ENCODE results near the gene PITPNB. TPM values are rescaled to one million over a fixed set of nuclear protein-coding genes. Genes with fewer than 3 reads are reported as not detected.
A peak's percentile ranks its signal among the peaks of the same experiment; 100 is the strongest.

The PITPNB gene
- total RNA-seq, 1 experiment from 2014 or later, result 20.8 TPM

DNA sequence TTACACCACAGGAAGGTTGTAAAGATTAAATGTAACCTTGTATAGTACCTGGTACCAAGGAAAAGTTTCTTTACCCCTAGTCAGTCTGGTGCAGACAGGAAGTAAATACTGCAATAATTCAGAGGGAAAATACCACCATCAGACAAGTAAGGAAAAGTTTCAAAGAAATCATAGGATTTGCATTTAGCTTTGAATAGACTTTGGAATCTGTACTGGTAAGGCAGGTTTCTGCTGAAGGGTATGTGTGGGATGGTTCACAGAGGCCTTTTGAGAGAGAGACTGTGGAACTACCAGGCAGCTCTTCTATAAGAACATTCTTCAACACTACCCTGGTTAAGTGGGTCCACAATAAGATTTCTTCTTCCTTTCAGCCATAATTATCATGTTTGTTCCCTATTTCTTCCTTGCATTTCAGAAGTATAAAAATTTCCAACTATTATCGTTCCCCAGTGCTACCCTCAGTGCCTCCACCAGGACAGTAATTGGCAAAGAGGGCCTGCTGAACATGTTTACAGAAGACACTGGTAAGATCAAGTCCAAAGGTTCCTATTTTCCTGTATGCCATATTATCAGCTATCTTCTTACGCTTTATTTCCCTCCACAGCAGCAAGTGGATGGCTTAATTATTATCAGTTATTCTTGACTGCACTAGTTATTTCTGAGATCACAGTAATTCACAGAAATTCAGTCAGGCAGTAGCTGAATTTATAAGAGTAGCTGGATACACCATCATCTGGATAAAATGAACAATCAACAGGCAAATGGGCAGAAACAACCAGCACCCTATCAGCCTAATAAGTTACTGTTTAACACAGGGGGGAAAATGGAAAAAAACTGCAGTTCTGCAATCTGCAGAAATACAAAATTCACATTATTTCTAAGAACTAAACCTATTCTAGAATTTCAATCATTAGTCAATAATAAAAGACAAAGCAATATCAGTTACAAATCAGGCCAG lies 48.5 kb downstream of the PITPNB start:
- DNase-seq (ENCODE audit: low read depth, low spot score), result no peak
- in situ Hi-C loops (cut with HindIII; ENCODE audit: low pct_unique_long_range_greater_than_20kb, low sequenced_read_pairs), result no loop called here

DNA sequence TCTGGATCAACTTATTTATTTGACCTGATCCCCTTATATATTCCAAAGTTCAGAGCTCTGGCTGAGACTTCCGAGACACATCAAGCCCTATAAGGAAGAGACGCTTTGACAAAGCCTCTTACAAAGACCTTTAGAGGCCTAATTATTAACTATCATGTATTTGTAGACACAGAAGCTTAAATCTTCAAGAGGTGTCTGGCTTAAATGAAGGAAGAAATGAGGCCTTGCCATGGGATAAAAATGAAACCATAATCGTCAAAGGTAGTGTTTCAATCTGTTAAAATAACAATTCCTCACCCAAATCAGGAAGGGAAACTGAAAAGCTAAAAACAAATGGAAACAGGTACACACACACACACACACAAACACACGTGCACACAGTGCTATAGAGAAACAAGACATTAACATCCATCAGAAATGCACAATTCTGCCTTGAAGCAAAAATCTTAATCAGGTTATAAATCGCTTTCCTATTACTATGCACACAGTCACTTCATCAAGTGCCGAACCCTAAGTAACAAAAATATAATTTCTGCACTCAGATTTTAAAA lies 50.2 kb downstream of the PITPNB start:
- DNase-seq (ENCODE audit: low read depth, low spot score), result no peak
- in situ Hi-C loops (cut with HindIII; ENCODE audit: low pct_unique_long_range_greater_than_20kb, low sequenced_read_pairs), result no loop called here

DNA sequence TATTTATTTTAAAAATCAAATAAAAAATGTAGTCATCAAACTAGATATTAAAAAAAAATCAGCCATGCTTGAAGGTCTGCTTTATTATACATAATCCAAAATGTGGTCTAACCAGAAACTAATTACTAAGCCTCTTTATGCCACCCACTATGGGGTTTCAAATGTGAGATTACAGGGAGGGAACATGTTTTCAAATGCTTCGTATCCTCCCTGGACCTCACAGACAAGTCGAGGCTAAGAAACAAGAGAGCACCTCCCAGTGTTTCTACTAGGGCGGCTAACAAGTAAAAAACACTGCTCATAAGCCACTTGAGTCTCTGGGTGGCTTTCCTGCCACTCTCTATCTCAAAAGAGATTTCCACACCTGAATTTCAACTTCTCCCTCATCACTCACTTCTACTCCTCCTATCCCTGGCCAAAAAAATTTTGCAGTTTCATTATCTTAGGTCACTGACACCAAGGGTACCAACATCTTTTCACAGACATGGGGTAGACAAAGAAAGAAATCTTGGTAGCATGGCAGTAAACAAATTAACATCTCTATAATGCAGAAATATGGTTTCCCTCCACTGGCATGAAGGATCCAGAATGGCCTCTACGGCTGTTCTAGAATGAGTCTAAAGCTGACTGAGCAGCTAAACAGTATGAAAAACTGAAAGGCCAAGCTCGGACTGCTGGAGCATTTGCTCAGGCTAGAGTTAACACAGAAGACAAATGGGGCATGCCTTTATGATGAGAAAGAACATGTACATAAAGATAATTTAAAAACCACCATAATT lies 50.9 kb downstream of the PITPNB start:
- DNase-seq (ENCODE audit: low read depth, low spot score), result no peak
- in situ Hi-C loops (cut with HindIII; ENCODE audit: low pct_unique_long_range_greater_than_20kb, low sequenced_read_pairs), result no loop called here

DNA sequence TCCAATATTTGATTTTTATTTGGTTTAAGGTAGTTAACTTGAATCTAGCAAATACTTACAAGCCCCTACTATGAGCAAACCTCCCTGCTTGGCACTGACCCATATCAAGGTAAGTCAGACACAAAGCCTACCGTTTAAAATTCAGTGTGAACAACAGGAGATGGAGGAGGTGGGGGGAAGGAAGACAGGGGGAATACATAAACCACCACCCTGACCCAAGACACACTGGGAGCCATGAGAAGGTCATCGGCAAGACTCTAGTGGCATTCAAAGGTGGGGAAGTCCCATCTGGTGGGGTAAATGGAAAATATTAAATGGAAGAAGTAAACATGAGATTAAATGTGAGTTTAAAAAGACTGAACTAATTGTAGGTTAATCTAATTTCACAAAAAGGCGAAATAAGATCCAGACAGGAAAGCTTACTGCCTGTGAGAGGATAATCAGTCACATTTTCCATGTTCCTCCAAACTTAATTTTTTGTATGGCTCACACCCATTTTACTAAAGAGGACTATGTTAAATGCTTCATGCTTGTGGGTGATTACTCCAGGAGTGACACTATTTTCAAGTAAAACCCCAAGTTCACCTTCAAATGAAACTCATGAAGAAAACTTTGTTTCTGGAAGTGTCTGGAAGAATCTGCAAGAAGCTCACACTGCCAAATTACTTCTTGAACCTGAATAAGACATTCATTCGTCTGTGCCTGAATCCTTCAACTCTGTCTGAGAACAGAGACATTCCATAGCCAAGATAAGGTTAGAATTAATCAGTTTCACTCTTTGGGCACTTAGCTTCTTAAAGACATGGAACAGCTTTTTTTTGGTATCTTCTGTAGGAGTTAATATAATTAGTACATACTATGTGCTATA lies 51.7 kb downstream of the PITPNB start:
- DNase-seq (ENCODE audit: low read depth, low spot score), result no peak

DNA sequence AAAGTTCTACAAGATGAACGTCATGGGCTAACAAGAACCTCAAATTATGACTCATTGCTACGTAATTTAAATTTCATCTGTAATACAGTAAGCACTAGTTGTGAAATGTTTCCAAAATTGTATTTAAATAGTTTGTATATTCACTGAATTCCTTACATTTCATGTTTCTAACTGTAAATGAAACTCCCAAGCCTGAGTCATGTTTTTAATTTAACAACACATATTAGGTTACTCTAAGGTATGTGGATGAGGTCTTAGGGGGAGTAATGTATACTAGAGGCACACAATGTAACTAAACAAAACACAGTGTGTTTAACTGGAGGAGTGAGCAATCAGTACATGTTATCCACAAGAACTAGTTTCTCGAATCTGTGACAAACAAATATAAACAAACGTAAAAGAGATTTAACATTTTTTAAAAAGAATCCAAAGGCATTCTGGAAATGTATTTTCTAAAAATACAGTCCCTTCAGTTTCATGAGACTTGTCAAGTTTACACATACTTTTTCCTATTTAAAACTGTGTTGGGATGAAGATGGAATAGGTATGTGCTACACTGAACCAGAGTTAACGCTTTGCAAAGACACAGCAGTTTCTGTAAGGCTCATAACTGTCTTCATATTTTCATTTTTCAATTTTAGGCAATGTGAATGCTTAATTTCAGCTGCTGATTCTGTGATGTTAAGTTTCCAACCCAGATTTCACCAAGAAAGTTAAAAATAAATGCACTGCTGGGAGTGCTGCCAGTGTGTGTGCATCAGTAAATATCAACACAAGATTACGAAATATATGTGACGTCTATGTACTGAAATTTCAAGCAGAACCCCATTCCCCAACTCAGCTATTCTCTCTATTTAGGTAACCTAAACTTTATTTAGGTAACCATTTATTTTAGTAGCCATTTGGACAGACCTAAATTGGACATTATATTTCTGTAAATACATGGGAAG lies 52.6 kb downstream of the PITPNB start:
- DNase-seq (ENCODE audit: low read depth, low spot score), result no peak
- in situ Hi-C loops (cut with HindIII; ENCODE audit: low pct_unique_long_range_greater_than_20kb, low sequenced_read_pairs), result no loop called here

More for the DNA sequence above, 51.7 kb downstream of the PITPNB start:
- in situ Hi-C loops (cut with HindIII; ENCODE audit: low pct_unique_long_range_greater_than_20kb, low sequenced_read_pairs), result no loop called here

DNA sequence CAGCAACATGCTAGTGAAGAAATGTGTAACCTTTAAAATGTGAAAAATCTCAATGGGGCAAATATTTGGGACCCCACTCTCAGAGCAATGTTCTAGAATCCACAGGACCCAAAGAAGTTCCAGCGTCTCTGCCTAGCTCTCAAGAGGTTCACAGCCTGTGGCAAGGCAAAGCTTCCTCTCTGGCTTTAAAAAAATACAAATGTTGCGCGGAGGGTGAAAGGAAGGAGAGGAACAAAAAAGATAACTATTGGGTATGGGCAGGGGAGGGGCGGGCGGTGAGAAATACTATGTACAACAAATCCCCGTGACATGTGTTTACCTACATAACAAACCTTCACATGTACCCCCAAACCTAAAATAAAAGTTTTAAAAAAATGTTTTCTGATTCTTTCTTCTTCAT lies 53.6 kb downstream of the PITPNB start:
- in situ Hi-C loops (cut with HindIII; ENCODE audit: low pct_unique_long_range_greater_than_20kb, low sequenced_read_pairs), result no loop called here

DNA sequence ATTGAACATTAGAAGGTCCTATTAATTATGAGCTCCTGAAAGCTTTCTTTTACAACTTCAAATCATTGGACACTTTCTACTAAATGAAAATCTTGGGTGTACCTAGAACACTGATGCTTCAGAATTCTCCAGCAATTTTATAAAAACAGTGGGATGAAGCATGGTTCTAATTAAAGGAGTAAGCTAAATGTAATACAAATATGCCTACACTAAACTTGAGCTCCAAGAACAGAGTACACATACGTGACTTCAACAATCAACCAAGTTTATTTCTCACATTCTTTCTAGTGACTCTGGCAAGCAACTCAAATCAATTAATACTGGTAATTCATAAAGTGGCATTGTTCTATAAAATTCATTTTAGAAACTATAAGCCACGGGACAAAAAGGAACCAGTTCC lies 55.5 kb downstream of the PITPNB start:
- in situ Hi-C loops (cut with HindIII; ENCODE audit: low pct_unique_long_range_greater_than_20kb, low sequenced_read_pairs), result no loop called here

More for the DNA sequence above, 53.6 kb downstream of the PITPNB start:
- DNase-seq (ENCODE audit: low read depth, low spot score), result no peak

DNA sequence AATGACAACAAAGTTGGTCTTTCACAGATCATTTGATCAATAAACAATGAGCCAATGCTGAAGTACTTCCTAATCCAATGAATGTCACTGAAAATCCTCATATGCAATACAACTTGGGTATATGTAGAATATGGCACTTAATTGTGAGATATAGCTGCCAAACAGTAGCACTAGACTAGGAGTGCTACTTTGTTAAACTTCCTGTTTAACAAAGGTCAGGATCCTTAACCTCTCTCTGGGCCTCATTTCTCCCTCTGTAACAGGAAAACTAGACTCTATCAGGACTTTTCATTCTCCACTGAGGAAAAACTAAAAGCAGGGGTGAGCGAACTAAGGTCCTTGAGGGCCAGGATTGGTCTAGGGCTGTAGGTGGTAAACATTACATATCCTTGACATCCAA lies 56.1 kb downstream of the PITPNB start:
- DNase-seq (ENCODE audit: low read depth, low spot score), result no peak
- in situ Hi-C loops (cut with HindIII; ENCODE audit: low pct_unique_long_range_greater_than_20kb, low sequenced_read_pairs), result no loop called here

More for the DNA sequence above, 55.5 kb downstream of the PITPNB start:
- DNase-seq (ENCODE audit: low read depth, low spot score), result no peak

DNA sequence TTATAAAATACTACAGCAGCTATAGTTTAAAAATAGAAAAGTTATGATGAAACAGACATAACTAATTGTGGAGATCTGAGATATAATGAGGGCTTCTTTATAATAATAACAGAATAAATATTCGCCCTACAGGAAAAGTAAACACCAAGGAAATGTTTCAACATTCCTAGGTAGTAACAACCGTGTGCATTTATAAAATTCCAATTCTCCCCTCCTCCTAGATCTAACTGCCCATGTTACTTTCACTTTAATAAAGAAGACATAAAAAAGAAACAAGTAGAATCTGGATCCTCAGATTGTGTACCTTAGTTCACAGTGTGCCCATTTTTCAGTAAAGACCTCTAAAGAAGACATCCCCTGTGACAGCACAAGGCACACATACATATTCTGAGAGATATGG lies 59.7 kb downstream of the PITPNB start:
- no peak for DNase-seq (ENCODE audit: low read depth, low spot score)
- in situ Hi-C loops (cut with HindIII; ENCODE audit: low pct_unique_long_range_greater_than_20kb, low sequenced_read_pairs), result no loop called here

DNA sequence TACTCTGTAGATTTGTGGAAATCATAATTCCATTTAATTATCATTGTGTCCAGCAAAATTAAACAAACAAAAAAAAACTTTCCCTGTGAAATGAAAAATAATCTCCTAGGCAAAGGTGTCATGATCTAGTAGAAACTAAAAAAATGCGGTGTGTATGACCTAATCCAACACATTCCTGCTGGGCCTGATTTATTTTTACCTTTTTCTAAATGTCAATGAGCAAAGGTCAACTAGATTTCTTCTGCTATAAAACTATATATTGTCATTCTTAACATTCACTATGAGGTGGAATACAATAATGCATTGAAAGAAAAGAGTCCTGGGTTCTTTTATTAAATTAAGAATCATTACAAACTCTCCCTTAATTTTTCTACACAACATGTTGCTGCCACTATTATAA lies 60.4 kb downstream of the PITPNB start:
- in situ Hi-C loops (cut with HindIII; ENCODE audit: low pct_unique_long_range_greater_than_20kb, low sequenced_read_pairs), result no loop called here
- no peak for DNase-seq (ENCODE audit: low read depth, low spot score)

DNA sequence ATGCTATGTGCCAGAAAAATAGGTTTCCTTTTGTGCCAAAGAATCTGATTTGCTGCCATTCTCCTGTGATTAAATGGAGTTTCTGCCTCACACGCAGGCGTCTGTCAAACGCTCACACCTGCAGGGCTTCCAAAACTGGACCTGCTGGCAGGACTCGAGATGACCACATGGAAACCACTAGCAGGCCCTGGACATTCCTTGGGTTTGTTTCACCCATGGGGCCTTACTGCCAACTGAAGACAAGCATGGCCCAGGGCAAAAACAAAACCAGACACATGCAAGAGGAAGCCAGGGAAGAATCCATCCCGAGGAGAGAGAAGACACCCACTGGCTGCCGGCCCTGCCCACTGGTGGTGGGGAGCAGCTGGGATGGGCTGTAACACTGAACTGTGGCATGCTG lies 61.6 kb downstream of the PITPNB start:
- no peak for DNase-seq (ENCODE audit: low read depth, low spot score)

DNA sequence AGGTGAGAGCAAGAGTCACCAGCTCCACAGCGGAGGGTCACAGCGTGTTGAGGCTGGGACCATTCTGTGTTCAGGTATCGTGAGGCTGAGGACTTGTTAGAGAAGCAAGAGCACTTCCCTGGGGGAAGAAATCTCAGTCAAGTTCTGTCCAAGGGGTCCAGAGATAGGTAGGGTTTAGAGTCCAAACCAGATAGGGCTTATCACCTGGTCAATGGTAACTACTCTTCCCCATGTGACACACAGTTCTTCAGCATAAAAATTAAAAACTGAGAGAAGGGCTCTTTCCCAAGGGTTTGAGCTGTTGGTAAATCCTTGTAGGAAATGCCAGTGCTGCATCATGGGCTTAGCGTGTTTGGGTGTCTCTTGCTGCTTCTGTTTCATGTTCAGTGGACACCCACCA lies 62.7 kb downstream of the PITPNB start:
- in situ Hi-C loops (cut with HindIII; ENCODE audit: low pct_unique_long_range_greater_than_20kb, low sequenced_read_pairs), result no loop called here
- DNase-seq (ENCODE audit: low read depth, low spot score), result no peak

More for the DNA sequence above, 61.6 kb downstream of the PITPNB start:
- in situ Hi-C loops (cut with HindIII; ENCODE audit: low pct_unique_long_range_greater_than_20kb, low sequenced_read_pairs), result no loop called here

DNA sequence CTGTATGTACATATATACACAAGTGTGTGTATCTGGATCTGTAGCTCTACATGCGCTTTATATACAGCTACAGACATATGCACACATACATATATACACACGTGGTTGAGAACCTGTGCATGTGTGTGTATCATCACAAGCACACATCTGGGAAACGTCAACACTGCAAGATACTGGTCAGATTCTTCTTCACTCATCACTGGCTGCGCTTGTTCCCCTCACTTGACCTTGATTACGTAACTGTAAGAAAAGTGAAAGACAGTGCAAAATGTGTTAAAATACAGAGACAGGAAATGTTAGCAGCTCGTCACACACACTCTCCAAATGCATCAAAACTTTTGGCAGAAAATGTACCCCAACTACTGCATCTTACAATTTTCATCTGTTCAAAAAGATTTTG lies 65.6 kb downstream of the PITPNB start:
- in situ Hi-C loops (cut with HindIII; ENCODE audit: low pct_unique_long_range_greater_than_20kb, low sequenced_read_pairs), result no loop called here
- peak; percentile 16 for DNase-seq (ENCODE audit: low read depth, low spot score)

DNA sequence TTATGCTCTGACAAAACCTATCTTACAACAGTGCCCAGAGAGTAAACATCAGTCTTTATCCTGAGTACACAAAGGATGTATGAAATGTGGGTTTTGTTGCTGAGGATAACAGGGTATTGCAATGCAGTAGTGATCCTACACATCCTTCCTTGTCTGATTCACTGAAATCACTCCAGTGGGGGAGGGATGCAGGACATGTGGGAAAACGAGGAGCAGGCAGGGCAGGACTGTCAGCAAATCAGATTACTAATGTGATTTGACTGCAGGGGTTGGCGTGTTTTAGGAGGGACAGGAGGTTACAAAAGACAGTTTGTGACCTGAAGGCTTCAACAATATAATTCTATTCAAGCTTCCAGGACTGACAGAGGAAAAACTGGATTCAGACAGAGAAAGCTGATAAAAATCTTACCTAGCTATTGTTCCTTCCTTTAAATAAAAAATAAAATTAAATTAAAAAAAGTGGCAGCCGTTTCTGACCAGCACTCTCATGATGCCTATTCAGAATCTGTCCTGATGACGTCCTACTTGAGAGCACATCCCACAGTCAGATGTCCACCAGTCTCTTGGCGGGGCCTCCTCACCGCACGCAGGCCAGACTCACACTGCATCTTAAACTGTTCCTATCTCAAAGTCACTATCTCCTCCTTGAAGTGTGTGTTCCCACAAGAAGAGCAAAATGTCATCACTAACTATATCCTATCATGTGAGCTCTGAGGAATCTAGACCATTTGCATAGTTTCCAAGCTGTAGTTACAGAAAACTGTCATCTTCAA lies 66.9 kb downstream of the PITPNB start:
- peak; percentile 47 for DNase-seq (ENCODE audit: low read depth, low spot score)
- in situ Hi-C loops (cut with HindIII; ENCODE audit: low pct_unique_long_range_greater_than_20kb, low sequenced_read_pairs), result no loop called here

DNA sequence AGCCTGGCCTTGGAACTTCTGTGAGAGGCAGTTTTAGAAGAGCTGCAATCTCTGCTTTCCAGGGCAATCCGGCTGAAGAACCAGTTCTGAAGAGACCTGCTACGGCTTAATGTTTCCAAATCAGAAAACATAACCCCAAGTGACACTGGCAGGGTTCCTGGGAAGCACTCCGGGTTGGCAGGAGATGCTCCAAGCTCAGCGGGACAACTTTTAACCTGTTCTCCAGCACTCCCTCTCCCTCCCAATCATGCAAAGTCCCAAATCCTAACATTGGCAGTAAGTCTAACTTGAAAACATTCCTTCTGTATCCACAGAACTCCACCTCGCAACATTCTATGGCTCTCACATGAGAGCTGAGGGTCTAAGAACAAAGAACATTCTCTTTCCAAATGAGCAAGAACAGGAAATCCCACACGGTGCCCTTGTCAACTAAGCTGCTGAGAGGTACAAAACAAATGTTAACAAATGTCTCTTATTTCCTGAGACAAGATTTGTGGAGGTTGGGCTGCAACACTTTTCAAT lies 69.0 kb downstream of the PITPNB start:
- DNase-seq (ENCODE audit: low read depth, low spot score), result peak; percentile 76
- in situ Hi-C loops (cut with HindIII; ENCODE audit: low pct_unique_long_range_greater_than_20kb, low sequenced_read_pairs), result no loop called here

DNA sequence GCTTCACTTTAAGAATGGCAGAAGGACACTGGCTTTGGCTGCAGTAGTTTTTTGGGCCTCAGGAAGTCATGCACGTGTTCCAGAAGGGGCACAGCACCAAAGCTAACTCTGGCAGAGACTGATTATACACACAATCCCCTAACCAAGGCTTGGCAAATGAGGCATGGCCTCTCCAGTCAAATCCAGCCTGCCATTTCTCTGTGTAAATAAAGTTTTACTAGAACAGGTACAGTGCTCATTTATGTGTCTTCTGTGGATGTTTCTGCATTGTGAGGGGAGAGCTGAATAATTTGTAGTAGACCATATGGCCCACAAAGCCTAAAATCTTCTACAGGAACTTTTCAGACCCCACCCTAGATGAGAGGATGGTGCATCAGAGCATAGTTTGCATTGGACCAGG lies 71.1 kb downstream of the PITPNB start:
- in situ Hi-C loops (cut with HindIII; ENCODE audit: low pct_unique_long_range_greater_than_20kb, low sequenced_read_pairs), result no loop called here
- DNase-seq (ENCODE audit: low read depth, low spot score), result no peak
